NCI-H146 treated with DMSO at 0.1 percent for 48 hours (cell line): ENCODE data around the gene PRAMEF4.
"Not testable (repeated sequence)": the region's sequence is repeated elsewhere in the genome, so short reads cannot be mapped to it uniquely, and the experiment has no call there.

Source experiments
- DNase-seq: peaks from one replicate; lab custom pipeline; 2025; ENCODE audit not compliant: unreplicated experiment; lab: John Stamatoyannopoulos, UW

PRAMEF4 gene

GRCh38 chr1:12886101-12886500, at the start of gene PRAMEF4:
Gene PRAMEF4, minus strand, starts transcription at chr1:12886201. Its CDS starts 2,807 bp downstream, at chr1:12883394.
- not testable (repeated sequence) for DNase-seq

- DNase-seq: not testable (repeated sequence)
Observed at GRCh38 chr1:12924368-12924767, 38.4 kb upstream of the PRAMEF4 start.

GRCh38 chr1:12921749-12922148, 35.7 kb upstream of the PRAMEF4 start:
- not testable (repeated sequence) for DNase-seq

GRCh38 chr1:12916310-12916709, 30.3 kb upstream of the PRAMEF4 start, which contains the start of gene PRAMEF7:
Gene PRAMEF7, plus strand, starts transcription at chr1:12916610. Its CDS starts 1,083 bp downstream, at chr1:12917693.
- not testable (repeated sequence) for DNase-seq

GRCh38 chr1:12903793-12904572, 18.0 kb upstream of the PRAMEF4 start:
- not testable (repeated sequence) for DNase-seq

GRCh38 chr1:12899186-12899585, 13.2 kb upstream of the PRAMEF4 start:
- DNase-seq: not testable (repeated sequence)

- not testable (repeated sequence) for DNase-seq
Observed at GRCh38 chr1:12898170-12898569, 12.2 kb upstream of the PRAMEF4 start, which contains the start of gene PRAMEF10. Gene PRAMEF10, minus strand, starts transcription at chr1:12898270. Its CDS starts 2,423 bp downstream, at chr1:12895847.

- DNase-seq: not testable (repeated sequence)
Observed at GRCh38 chr1:12878453-12878852, 7.5 kb downstream of the PRAMEF4 start.

GRCh38 chr1:12863131-12863880, 22.7 kb downstream of the PRAMEF4 start:
- not testable (repeated sequence) for DNase-seq

- not testable (repeated sequence) for DNase-seq
Observed at GRCh38 chr1:12856786-12857185, 29.2 kb downstream of the PRAMEF4 start, which contains the start of gene PRAMEF2. Gene PRAMEF2, plus strand, starts transcription at chr1:12857086. Its CDS starts 1,924 bp downstream, at chr1:12859010.

- DNase-seq: no peak
Observed at GRCh38 chr1:12851779-12852178, 34.2 kb downstream of the PRAMEF4 start.

GRCh38 chr1:12848620-12849019, 37.4 kb downstream of the PRAMEF4 start, which contains the start of gene HNRNPCL1:
Gene HNRNPCL1, minus strand, starts transcription at chr1:12848720. Its CDS starts 431 bp downstream, at chr1:12848289.
- not testable (repeated sequence) for DNase-seq

- DNase-seq: not testable (repeated sequence)
Observed at GRCh38 chr1:12833251-12833650, 52.8 kb downstream of the PRAMEF4 start.

- not testable (repeated sequence) for DNase-seq
Observed at GRCh38 chr1:12831310-12831709, 54.7 kb downstream of the PRAMEF4 start, which contains the start of gene PRAMEF11. Gene PRAMEF11, minus strand, starts transcription at chr1:12831410. Its CDS starts 2,621 bp downstream, at chr1:12828789.
